NCI-H345 treated with DMSO at 0.1 percent for 48 hours (cell line): ENCODE measurements around the gene CHSY1.

ENCODE experiments used
- DNase-seq: peaks from one replicate; lab custom pipeline; 2025; ENCODE audit not compliant: unreplicated experiment; lab: John Stamatoyannopoulos, UW

Gene CHSY1

GRCh38 chr15:101267320-101268104 lies 15.7 kb upstream of the CHSY1 start:
- no peak for DNase-seq

- no peak for DNase-seq
These were observed 14.9 kb upstream of the CHSY1 start for GRCh38 chr15:101266787-101267186.

GRCh38 chr15:101266034-101266433 lies 14.2 kb upstream of the CHSY1 start:
- DNase-seq = no peak

- DNase-seq = no peak
These were observed 13.2 kb upstream of the CHSY1 start for GRCh38 chr15:101264911-101265641.

GRCh38 chr15:101264011-101264410 lies 12.2 kb upstream of the CHSY1 start:
- no peak for DNase-seq

- no peak for DNase-seq
These were observed 10.7 kb upstream of the CHSY1 start for GRCh38 chr15:101262551-101262950.

- peak; percentile 35 for DNase-seq
These were observed 6.6 kb upstream of the CHSY1 start for GRCh38 chr15:101258238-101259144.

GRCh38 chr15:101256757-101257156 lies 4.9 kb upstream of the CHSY1 start:
- no peak for DNase-seq

GRCh38 chr15:101255615-101256241 lies 3.9 kb upstream of the CHSY1 start:
- no peak for DNase-seq

- DNase-seq = no peak
These were observed 3.2 kb upstream of the CHSY1 start for GRCh38 chr15:101255051-101255395.

- no peak for DNase-seq
These were observed 2.6 kb upstream of the CHSY1 start for GRCh38 chr15:101254157-101255050.

- no peak for DNase-seq
These were observed 988 bp upstream of the CHSY1 start for GRCh38 chr15:101252836-101253235.

GRCh38 chr15:101250873-101251829 lies 697 bp downstream of the CHSY1 start:
- DNase-seq = peak; percentile 11

GRCh38 chr15:101250341-101250831 lies 1.5 kb downstream of the CHSY1 start:
- DNase-seq = no peak

GRCh38 chr15:101248274-101248673 lies 3.6 kb downstream of the CHSY1 start:
- DNase-seq = no peak

- no peak for DNase-seq
These were observed 4.8 kb downstream of the CHSY1 start for GRCh38 chr15:101246824-101247745.

GRCh38 chr15:101246391-101246790 lies 5.5 kb downstream of the CHSY1 start:
- DNase-seq = no peak
